K562 (cell line): ENCODE data around the gene LYSMD1. TPM values are rescaled to one million over a fixed set of nuclear protein-coding genes. Genes with fewer than 3 reads are reported as not detected.

ENCODE experiments used
- KLF6 ChIP-seq: fragments of 250-450 bp; sonication (Bioruptor Pico); IDR thresholded peaks from 2 replicates; pipeline ENCODE4 v1.4.0; 2020; ENCODE audit warnings: mild to moderate bottlenecking, moderate library complexity, borderline replicate concordance
- L3MBTL2 ChIP-seq: fragments of 450-650 bp; IDR thresholded peaks from 2 replicates; pipeline ENCODE4 v1.6.1; 2016; ENCODE audit warnings: mild to moderate bottlenecking, moderate library complexity
- MBD1 ChIP-seq: fragments of 250-450 bp; sonication (Bioruptor Pico); IDR thresholded peaks from 2 replicates; pipeline ENCODE4 v1.8.0; 2022; ENCODE audit warnings: inconsistent platforms
- MBD2 ChIP-seq: sonication (generic); IDR thresholded peaks from 2 replicates; pipeline ENCODE4 v1.6.1; 2016; ENCODE audit warnings: low read depth, borderline replicate concordance
- MYNN ChIP-seq, 2 experiments: sonication (generic); formaldehyde crosslinking in 1 of 2; IDR thresholded peaks; 2 replicates each; pipeline versions ENCODE4 v1.5.0 to v1.6.1; 2016 to 2020; ENCODE audit warnings: antibody characterized with exemption in 1 of 2, missing genetic modification reagents in 1 of 2
- NKRF ChIP-seq: fragments of 450-650 bp; IDR thresholded peaks from 2 replicates; pipeline ENCODE4 v1.6.1; 2016; ENCODE audit warnings: borderline replicate concordance
- NR2C2 ChIP-seq, 2 experiments: fragments of 200-800 bp in 1 of 2; sonication (Bioruptor generic) in 1 of 2; sonication (generic) in 1 of 2; formaldehyde crosslinking in 1 of 2; IDR thresholded peaks; 2 replicates each; pipeline versions ENCODE4 v1.6.1 to v1.8.0; 2016 to 2022; ENCODE audit warnings: mild to moderate bottlenecking in 1 of 2, missing compliant biosample characterization in 1 of 2, missing genetic modification characterization in 1 of 2, missing genetic modification reagents in 1 of 2
- POLR2G ChIP-seq: fragments of 200-400 bp; formaldehyde crosslinking; IDR thresholded peaks from 2 replicates; pipeline ENCODE4 v1.6.1; 2017; ENCODE audit warnings: low read depth, mild to moderate bottlenecking, antibody characterized with exemption, low read length, moderate library complexity
- RBM17 ChIP-seq: fragments of 200-400 bp; formaldehyde crosslinking; IDR thresholded peaks from 2 replicates; pipeline ENCODE4 v1.6.1; 2017; ENCODE audit warnings: low read depth, mild to moderate bottlenecking, low read length, borderline replicate concordance
- RBM25 ChIP-seq: fragments of 200-400 bp; formaldehyde crosslinking; IDR thresholded peaks from 2 replicates; pipeline ENCODE4 v1.6.1; 2018; ENCODE audit warnings: low read length, low read depth, moderate library complexity; ENCODE audit not compliant: severe bottlenecking
- TFAP4 ChIP-seq: sonication (generic); formaldehyde crosslinking; IDR thresholded peaks from 2 replicates; pipeline ENCODE4 v1.8.0; 2022; ENCODE audit warnings: missing genetic modification reagents, mild to moderate bottlenecking, moderate library complexity, borderline replicate concordance
- XRCC5 ChIP-seq: fragments of 200-400 bp; formaldehyde crosslinking; IDR thresholded peaks from 2 replicates; pipeline ENCODE4 v1.6.1; 2017; ENCODE audit warnings: low read depth, mild to moderate bottlenecking, low read length
- ZBED1 ChIP-seq: IDR thresholded peaks from 2 replicates; pipeline ENCODE4 v1.6.1; 2014
- ZNF253 ChIP-seq: fragments of 250-450 bp; sonication (Bioruptor Pico); conservative IDR thresholded peaks from 2 replicates; pipeline ENCODE4 v1.6.1; 2021; ENCODE audit warnings: mild to moderate bottlenecking
- ZNF280B ChIP-seq: fragments of 250-450 bp; sonication (Bioruptor Pico); IDR thresholded peaks from 2 replicates; pipeline ENCODE4 v1.5.1; 2021; ENCODE audit warnings: mild to moderate bottlenecking
- ZNF668 ChIP-seq: fragments of 250-450 bp; sonication (Bioruptor Pico); IDR thresholded peaks from 2 replicates; pipeline ENCODE4 v1.8.0; 2022; ENCODE audit warnings: mild to moderate bottlenecking, inconsistent platforms
- ZNF717 ChIP-seq: fragments of 250-450 bp; sonication (Bioruptor Pico); IDR thresholded peaks from 2 replicates; pipeline ENCODE4 v1.5.0; 2021
- polyA plus RNA-seq, 8 experiments: library from polyadenylated mRNA; depleted of rRNA in 4 of 8; stranded (reverse) in 5 of 8; unstranded in 3 of 8; fragments of >200 nt; fragmentation: Nextera tagmentation in 2 of 8; fragmentation: Illumina TruSeq in 1 of 8; extraction: Ambion mirVana in 2 of 8; extraction: Trizol in 1 of 8; gene quantifications; 2 replicates each; pipeline versions ENCODE4 v1.2.1 to v1.2.3, GENCODE V29; 2011 to 2014; ENCODE audit warnings: inconsistent platforms in 1 of 8, missing spikeins in 1 of 8
- total RNA-seq, 7 experiments: library from RNA; depleted of rRNA in 6 of 7; stranded (reverse); fragments of >200 nt in 6 of 7; fragmentation: Illumina TruSeq in 2 of 7; extraction: Trizol in 2 of 7; gene quantifications; 2 replicates each; pipeline versions ENCODE4 v1.2.1 to v1.2.3, GENCODE V29; 2011 to 2021; ENCODE audit warnings: low replicate concordance in 1 of 7
- TF ChIP-seq, protein P1 (sequence below): sonication (generic); formaldehyde crosslinking; IDR thresholded peaks from 2 replicates; pipeline ENCODE4 v1.8.1; 2023; ENCODE audit warnings: mild to moderate bottlenecking, missing genetic modification reagents

LYSMD1 gene
- total and polyA plus RNA-seq, 9 of the 15 experiments (the other 6 are each of a cell fraction or from before 2014, with no cell fraction given): 2.2 to 9.4 (median 6.0) TPM

GRCh38 chr1:151165738-151166504 lies at the start of gene LYSMD1, which contains the start of gene SCNM1 (continued):
- TF ChIP-seq L3MBTL2 (peak; percentile 65), MBD1 (CRISPR knock-in tag) (no peak), XRCC5 (peak; percentile 98), MYNN (IDR thresholded peaks at IDR 0.05) (0 out of 2 replicates have a peak, but pooled peaks have one; percentile 62), MYNN (CRISPR knock-in tag; IDR thresholded peaks at IDR 0.05) (no peak), ZNF668 (CRISPR knock-in tag) (0 out of 2 replicates have a peak, but pooled peaks have one; percentile 17), POLR2G (peak; percentile 43; the same call in 1 of the 2 replicates), ZNF253 (no peak), RBM25 (no peak), ZNF717 (CRISPR knock-in tag) (no peak), KLF6 (CRISPR knock-in tag) (peak; percentile 39; the same call in 1 of the 2 replicates), ZBED1 (0 out of 2 replicates have a peak, but pooled peaks have one; percentile 23), RBM17 (no peak), TFAP4 (CRISPR knock-in tag) (peak; percentile 74; the same call in 1 of the 2 replicates), NKRF (peak; percentile 78; the same call in 1 of the 2 replicates), NR2C2 (CRISPR knock-in tag; IDR thresholded peaks at IDR 0.05) (peak; percentile 93), NR2C2 (tag; IDR thresholded peaks at IDR 0.05) (peak; percentile 99), MBD2 (peak; percentile 96), ZNF280B (CRISPR knock-in tag) (no peak)
- TF ChIP-seq, protein P1, sequence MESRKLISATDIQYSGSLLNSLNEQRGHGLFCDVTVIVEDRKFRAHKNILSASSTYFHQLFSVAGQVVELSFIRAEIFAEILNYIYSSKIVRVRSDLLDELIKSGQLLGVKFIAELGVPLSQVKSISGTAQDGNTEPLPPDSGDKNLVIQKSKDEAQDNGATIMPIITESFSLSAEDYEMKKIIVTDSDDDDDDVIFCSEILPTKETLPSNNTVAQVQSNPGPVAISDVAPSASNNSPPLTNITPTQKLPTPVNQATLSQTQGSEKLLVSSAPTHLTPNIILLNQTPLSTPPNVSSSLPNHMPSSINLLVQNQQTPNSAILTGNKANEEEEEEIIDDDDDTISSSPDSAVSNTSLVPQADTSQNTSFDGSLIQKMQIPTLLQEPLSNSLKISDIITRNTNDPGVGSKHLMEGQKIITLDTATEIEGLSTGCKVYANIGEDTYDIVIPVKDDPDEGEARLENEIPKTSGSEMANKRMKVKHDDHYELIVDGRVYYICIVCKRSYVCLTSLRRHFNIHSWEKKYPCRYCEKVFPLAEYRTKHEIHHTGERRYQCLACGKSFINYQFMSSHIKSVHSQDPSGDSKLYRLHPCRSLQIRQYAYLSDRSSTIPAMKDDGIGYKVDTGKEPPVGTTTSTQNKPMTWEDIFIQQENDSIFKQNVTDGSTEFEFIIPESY: peak; percentile 34; the same call in 1 of the 2 replicates
